GM23338 (cell line): Measurements from ENCODE around the gene TIMM13.

ENCODE experiments used
- CREB1 ChIP-seq: fragments of 250-450 bp; sonication (Bioruptor Pico); IDR thresholded peaks from 2 replicates; pipeline ENCODE4 v1.5.0; 2020; ENCODE audit warnings: low read depth, mild to moderate bottlenecking, moderate library complexity
- EZH2 ChIP-seq: fragments of 200-600 bp; sonication (generic); IDR thresholded peaks from one replicate; pipeline ENCODE4 v1.8.0; 2017; ENCODE audit warnings: antibody characterized with exemption, mild to moderate bottlenecking, low read depth; ENCODE audit not compliant: unreplicated experiment
- EZH2phosphoT487 ChIP-seq: fragments of 200-600 bp; sonication (generic); IDR thresholded peaks from one replicate; pipeline ENCODE4 v1.8.1; 2018; ENCODE audit warnings: antibody characterized with exemption; ENCODE audit not compliant: unreplicated experiment
- POLR2AphosphoS5 ChIP-seq: IDR thresholded peaks from 2 replicates; pipeline ENCODE4 v1.6.1; 2016; ENCODE audit warnings: antibody characterized with exemption, low read depth
- TF ChIP-seq, protein P1 (sequence below), 2 experiments: fragments of 200-600 bp in 1 of 2; sonication (generic) in 1 of 2; conservative IDR thresholded peaks; 2 replicates each; pipeline versions ENCODE4 v1.5.1 to v1.6.1; 2016 to 2017; ENCODE audit warnings: antibody characterized with exemption in 2 of 2, low read depth in 2 of 2, mild to moderate bottlenecking in 2 of 2, moderate library complexity in 1 of 2
- TF ChIP-seq, protein P2 (sequence below): IDR thresholded peaks from one replicate; pipeline ENCODE4 v1.6.1; 2018; ENCODE audit warnings: antibody characterized with exemption; ENCODE audit not compliant: unreplicated experiment

DNA sequence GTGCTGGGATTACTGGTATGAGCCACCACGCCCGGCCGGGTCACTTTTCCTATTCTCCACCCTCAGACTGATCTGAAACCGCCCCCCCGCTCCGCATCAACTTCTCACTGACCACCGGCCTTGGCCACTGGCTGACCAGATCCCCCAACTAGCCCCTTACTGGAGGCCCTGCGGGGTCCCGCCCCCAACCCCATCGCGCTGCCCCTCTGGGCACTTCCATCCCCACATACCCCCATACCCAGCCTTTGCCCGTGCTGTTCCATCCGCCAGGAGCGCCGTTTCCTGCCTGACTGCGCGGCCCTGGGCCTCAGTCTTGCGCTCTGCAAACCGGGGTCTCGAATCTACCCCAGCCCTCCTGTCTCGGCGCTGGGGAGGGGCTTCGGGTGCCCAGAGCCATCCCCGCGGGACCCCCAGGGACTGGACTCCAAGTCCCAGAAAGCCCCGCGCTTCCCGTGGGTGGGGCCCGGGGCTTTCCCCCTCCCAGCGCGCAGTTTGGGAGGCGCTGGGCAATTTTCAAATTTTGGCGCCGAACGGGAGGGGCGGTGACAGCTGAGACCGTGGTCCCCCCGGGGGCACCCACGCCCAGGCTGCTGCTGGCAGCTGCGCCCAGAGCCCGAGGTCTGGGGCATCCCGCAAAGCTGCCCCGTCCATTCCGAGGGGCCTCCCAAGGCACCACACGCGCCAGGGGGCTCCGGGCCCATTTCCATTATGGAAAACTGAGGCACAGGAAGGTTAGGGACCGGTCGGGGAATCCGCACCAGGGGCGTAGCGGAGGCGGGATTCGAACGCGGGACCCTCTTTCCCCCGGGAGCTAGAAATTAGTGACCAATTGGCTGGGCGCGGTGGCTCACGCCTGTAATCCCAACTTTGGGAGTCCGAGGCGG lies 34.6 kb upstream of the TIMM13 start:
- TF ChIP-seq, protein P1, sequence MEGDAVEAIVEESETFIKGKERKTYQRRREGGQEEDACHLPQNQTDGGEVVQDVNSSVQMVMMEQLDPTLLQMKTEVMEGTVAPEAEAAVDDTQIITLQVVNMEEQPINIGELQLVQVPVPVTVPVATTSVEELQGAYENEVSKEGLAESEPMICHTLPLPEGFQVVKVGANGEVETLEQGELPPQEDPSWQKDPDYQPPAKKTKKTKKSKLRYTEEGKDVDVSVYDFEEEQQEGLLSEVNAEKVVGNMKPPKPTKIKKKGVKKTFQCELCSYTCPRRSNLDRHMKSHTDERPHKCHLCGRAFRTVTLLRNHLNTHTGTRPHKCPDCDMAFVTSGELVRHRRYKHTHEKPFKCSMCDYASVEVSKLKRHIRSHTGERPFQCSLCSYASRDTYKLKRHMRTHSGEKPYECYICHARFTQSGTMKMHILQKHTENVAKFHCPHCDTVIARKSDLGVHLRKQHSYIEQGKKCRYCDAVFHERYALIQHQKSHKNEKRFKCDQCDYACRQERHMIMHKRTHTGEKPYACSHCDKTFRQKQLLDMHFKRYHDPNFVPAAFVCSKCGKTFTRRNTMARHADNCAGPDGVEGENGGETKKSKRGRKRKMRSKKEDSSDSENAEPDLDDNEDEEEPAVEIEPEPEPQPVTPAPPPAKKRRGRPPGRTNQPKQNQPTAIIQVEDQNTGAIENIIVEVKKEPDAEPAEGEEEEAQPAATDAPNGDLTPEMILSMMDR (conservative IDR thresholded peaks at IDR 0.05; ENCODE audit: low read depth in 2 of 2), result no peak
- TF ChIP-seq EZH2phosphoT487 (no peak), CREB1 (no peak), POLR2AphosphoS5 (peak; percentile 38; the same call in 1 of the 2 replicates), EZH2 (no peak)
- TF ChIP-seq, protein P2, sequence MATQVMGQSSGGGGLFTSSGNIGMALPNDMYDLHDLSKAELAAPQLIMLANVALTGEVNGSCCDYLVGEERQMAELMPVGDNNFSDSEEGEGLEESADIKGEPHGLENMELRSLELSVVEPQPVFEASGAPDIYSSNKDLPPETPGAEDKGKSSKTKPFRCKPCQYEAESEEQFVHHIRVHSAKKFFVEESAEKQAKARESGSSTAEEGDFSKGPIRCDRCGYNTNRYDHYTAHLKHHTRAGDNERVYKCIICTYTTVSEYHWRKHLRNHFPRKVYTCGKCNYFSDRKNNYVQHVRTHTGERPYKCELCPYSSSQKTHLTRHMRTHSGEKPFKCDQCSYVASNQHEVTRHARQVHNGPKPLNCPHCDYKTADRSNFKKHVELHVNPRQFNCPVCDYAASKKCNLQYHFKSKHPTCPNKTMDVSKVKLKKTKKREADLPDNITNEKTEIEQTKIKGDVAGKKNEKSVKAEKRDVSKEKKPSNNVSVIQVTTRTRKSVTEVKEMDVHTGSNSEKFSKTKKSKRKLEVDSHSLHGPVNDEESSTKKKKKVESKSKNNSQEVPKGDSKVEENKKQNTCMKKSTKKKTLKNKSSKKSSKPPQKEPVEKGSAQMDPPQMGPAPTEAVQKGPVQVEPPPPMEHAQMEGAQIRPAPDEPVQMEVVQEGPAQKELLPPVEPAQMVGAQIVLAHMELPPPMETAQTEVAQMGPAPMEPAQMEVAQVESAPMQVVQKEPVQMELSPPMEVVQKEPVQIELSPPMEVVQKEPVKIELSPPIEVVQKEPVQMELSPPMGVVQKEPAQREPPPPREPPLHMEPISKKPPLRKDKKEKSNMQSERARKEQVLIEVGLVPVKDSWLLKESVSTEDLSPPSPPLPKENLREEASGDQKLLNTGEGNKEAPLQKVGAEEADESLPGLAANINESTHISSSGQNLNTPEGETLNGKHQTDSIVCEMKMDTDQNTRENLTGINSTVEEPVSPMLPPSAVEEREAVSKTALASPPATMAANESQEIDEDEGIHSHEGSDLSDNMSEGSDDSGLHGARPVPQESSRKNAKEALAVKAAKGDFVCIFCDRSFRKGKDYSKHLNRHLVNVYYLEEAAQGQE, result no peak
